ENCODE data around the gene LIPG. TPM values are rescaled to one million over a fixed set of nuclear protein-coding genes. Genes with fewer than 3 reads are reported as not detected.

Gene LIPG
- total RNA-seq, 1 experiment from 2014 or later: 8.4 TPM

DNA sequence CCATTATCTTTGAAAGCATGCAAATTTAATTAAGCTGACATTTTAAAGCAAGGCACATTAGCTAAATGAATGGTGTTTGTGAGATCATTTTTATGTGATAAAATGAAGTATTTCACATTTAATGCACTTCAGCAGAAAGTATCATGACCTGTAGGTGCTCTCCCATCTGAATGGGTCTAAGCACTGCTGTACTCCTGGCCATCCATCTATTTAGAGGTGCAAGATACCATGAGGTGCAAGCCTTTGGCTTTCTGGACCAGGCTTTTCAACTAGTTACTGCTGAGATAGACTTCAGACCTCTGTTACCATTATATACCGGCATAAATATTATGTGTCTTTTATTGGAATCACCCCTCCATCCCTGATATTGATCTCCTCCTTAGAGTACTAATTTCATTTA is 15.6 kb upstream of the LIPG start:
- Histone ChIP-seq H3K9me3 (ENCODE audit: low read depth, low read length, poor library complexity, severe bottlenecking) (no peaks in the 10 kb centered on the region), H3K36me3 (ENCODE audit: insufficient read depth, low read length, poor library complexity, severe bottlenecking) (no peaks in the 10 kb centered on the region), H3K27me3 (replicated peaks; ENCODE audit: insufficient read depth, low read depth, low read length, poor library complexity) (no peaks in the 10 kb centered on the region), H3K4me1 (ENCODE audit: insufficient read depth, low read length, poor library complexity, severe bottlenecking) (no peaks in the 10 kb centered on the region), H3K27ac (ENCODE audit: low read depth, low read length, poor library complexity, severe bottlenecking) (no peak overlapping the region), H3K4me3 (ENCODE audit: low read depth, low read length, poor library complexity, severe bottlenecking) (no peak overlapping the region)
- intact Hi-C loops (cut with micrococcal nuclease; ENCODE audit: unreplicated experiment): no loop called here
- ChIA-PET CTCF (no interaction called here), POLR2A (ENCODE audit: low non-redundant PET) (interaction anchor here (0.7 kb wide), 1 partner anchor 50 kb away, joined by 3 read pairs; no protein-coding TSS in a partner anchor)
- BruUV-seq (replicated peaks): no TSS peak
- DNase-seq (ENCODE audit: low spot score): no peak
- TF ChIP-seq, protein P1, sequence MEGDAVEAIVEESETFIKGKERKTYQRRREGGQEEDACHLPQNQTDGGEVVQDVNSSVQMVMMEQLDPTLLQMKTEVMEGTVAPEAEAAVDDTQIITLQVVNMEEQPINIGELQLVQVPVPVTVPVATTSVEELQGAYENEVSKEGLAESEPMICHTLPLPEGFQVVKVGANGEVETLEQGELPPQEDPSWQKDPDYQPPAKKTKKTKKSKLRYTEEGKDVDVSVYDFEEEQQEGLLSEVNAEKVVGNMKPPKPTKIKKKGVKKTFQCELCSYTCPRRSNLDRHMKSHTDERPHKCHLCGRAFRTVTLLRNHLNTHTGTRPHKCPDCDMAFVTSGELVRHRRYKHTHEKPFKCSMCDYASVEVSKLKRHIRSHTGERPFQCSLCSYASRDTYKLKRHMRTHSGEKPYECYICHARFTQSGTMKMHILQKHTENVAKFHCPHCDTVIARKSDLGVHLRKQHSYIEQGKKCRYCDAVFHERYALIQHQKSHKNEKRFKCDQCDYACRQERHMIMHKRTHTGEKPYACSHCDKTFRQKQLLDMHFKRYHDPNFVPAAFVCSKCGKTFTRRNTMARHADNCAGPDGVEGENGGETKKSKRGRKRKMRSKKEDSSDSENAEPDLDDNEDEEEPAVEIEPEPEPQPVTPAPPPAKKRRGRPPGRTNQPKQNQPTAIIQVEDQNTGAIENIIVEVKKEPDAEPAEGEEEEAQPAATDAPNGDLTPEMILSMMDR (conservative IDR thresholded peaks at IDR 0.05; ENCODE audit: low read depth, low read length): no peak
- no peak for TF ChIP-seq EZH2 (IDR thresholded peaks at IDR 0.05; ENCODE audit: borderline replicate concordance, low read depth, low read length, poor library complexity, severe bottlenecking)

DNA sequence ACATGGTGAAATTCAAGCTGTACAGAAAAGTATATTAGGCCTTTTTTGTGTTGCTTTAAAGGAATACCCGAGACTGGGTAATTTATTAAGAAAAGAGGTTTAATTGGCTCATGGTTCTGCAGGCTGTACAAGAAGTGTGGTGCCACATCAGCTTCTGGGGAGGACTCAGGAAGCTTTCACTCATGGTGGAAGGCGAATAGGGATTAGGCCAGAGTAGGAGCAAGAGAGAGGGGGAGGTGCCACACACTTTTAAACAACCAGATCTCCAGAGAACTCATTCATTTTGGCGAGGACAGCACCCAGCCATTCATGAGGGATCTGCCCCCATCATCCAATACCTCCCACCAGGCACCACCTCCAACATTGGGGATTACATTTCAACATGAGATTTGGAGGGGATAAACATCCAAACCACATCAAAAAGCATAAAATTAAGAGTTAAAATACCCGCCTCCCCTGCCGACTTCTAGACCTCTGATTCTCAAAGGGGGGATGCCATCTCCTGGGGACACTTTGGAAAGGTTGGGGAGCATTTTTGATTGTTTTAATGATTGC is 15.1 kb upstream of the LIPG start:
- POLR2A ChIA-PET (ENCODE audit: low non-redundant PET): no interaction called here
- no TSS peak for BruUV-seq (replicated peaks)
- Histone ChIP-seq H3K36me3 (ENCODE audit: insufficient read depth, low read length, poor library complexity, severe bottlenecking) (no peaks in the 10 kb centered on the region), H3K4me3 (ENCODE audit: low read depth, low read length, poor library complexity, severe bottlenecking) (no peak overlapping the region), H3K27me3 (replicated peaks; ENCODE audit: insufficient read depth, low read depth, low read length, poor library complexity) (no peaks in the 10 kb centered on the region), H3K9me3 (ENCODE audit: low read depth, low read length, poor library complexity, severe bottlenecking) (no peaks in the 10 kb centered on the region), H3K4me1 (ENCODE audit: insufficient read depth, low read length, poor library complexity, severe bottlenecking) (no peaks in the 10 kb centered on the region), H3K27ac (ENCODE audit: low read depth, low read length, poor library complexity, severe bottlenecking) (no peak overlapping the region)
- intact Hi-C loops (cut with micrococcal nuclease; ENCODE audit: unreplicated experiment): no loop called here
- no peak for DNase-seq (ENCODE audit: low spot score)
- CTCF ChIA-PET: no interaction called here
- TF ChIP-seq, protein P1 (conservative IDR thresholded peaks at IDR 0.05; ENCODE audit: low read depth, low read length): no peak
- no peak for TF ChIP-seq EZH2 (IDR thresholded peaks at IDR 0.05; ENCODE audit: borderline replicate concordance, low read depth, low read length, poor library complexity, severe bottlenecking)

GRCh38 chr18:49547701-49548100 is 14.2 kb upstream of the LIPG start:
- POLR2A ChIA-PET (ENCODE audit: low non-redundant PET): no interaction called here
- H3K27me3 ChIP-seq (replicated peaks; ENCODE audit: insufficient read depth, low read depth, low read length, poor library complexity): no peaks in the 10 kb centered on the region
- CTCF ChIA-PET: no interaction called here
- no peak overlapping the region for H3K4me3 ChIP-seq (ENCODE audit: low read depth, low read length, poor library complexity, severe bottlenecking)
- no TSS peak for BruUV-seq (replicated peaks)
- no peak overlapping the region for H3K27ac ChIP-seq (ENCODE audit: low read depth, low read length, poor library complexity, severe bottlenecking)
- no peak for DNase-seq (ENCODE audit: low spot score)
- intact Hi-C loops (cut with micrococcal nuclease; ENCODE audit: unreplicated experiment): no loop called here
- no peaks in the 10 kb centered on the region for H3K4me1 ChIP-seq (ENCODE audit: insufficient read depth, low read length, poor library complexity, severe bottlenecking)
- no peaks in the 10 kb centered on the region for H3K9me3 ChIP-seq (ENCODE audit: low read depth, low read length, poor library complexity, severe bottlenecking)
- no peak for TF ChIP-seq EZH2 (IDR thresholded peaks at IDR 0.05; ENCODE audit: borderline replicate concordance, low read depth, low read length, poor library complexity, severe bottlenecking)
- TF ChIP-seq, protein P1 (conservative IDR thresholded peaks at IDR 0.05; ENCODE audit: low read depth, low read length): no peak
- no peaks in the 10 kb centered on the region for H3K36me3 ChIP-seq (ENCODE audit: insufficient read depth, low read length, poor library complexity, severe bottlenecking)
